GM18519 (cell line): ENCODE results near the gene C22orf15.
"Not testable (repeated sequence)": the region's sequence is repeated elsewhere in the genome, so short reads cannot be mapped to it uniquely, and the experiment has no call there.

Source experiments
- ATAC-seq: cut with Tn5 transposase; IDR thresholded peaks from one replicate; pipeline ENCODE4 v1.9.1; 2021; ENCODE audit warnings: mild to moderate bottlenecking, moderate library complexity; ENCODE audit not compliant: unreplicated experiment, low FRiP score

Gene C22orf15, protein sequence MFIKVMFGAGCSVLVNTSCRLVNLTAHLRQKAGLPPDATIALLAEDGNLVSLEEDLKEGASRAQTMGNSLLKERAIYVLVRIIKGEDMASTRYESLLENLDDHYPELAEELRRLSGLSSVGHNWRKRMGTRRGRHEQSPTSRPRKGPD

DNA sequence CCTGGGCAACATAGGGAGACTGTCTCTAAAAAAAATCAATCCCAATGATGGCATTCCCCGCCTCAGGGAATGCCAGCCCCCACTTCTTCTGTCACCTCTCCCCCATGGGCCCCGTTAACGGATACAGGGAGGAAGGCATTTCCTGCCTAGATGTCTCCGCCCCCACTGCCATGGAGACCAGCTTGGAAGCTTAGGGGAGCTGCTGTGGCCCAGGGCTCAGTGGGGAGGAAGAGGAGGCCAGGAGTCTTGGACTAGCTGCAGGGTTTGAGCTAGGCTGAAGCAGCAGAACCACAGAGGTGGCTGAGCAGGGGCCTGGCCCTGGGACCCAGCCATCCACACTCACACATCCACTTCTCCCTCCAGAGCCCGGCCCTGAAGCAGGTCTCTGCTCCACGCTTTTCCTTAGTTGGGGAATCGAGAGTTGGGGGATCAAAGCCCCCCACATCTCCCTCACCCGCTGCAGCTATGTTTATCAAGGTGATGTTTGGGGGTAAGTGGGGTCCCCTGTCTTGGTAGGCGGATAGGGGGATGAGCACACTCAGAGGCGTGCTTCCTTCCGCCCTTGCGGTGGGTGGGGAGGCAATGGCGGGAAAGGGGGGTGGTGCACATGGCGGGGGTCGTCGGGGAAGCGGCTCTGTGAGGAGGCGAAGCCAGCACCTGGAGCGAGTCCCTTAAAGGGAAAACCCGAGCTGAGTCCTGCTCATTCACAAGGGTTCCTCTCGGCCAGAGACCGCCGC lies at the start of gene C22orf15:
Gene C22orf15 (plus strand): TSS at position 149 of the 737 bp plus-strand sequence. CDS start 317 bp downstream, at position 466.
- ATAC-seq: no peak

DNA sequence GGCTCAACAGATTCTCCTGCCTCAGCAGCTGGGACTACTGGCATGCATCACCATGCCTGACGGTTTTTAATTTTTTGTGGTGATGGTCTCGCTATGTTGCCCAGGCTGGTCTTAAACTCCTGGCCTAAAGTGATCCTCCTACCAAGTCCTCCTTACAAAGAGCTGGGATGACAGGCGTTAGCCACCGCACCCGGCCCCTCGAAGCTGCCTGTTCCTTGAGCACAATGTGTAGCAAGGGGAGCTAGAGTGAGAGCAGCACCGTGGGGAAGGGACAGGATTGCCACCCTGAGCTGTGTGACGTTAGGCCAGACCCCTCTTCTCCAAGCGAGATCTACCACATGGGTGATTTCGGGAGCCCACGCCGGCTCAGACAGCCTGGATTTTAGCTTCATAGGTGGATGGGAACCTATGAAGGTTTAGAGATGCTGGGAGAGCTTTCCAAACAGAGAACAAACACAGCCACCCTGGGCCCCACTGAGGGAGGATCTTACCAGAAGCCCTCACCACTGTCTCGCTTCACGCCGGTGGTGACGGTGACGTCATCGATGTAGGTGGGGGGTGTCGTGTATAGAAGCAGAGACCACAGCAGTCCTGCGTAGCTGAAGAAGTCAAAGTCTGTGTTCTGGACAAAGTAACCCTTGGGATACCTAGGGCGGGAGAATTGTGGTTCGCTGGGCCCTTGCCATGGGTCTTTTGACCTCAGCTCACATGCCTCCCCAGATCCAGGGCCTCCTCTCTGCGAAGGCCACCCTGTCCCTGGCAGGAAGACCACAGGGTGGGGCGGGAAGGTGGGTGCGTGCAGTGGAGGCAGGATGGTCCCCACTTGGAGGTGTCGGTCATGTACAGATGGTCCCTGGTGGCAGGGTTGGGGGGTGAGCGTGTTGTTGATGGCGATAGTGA lies 48.8 kb upstream of the C22orf15 start:
- no peak for ATAC-seq

DNA sequence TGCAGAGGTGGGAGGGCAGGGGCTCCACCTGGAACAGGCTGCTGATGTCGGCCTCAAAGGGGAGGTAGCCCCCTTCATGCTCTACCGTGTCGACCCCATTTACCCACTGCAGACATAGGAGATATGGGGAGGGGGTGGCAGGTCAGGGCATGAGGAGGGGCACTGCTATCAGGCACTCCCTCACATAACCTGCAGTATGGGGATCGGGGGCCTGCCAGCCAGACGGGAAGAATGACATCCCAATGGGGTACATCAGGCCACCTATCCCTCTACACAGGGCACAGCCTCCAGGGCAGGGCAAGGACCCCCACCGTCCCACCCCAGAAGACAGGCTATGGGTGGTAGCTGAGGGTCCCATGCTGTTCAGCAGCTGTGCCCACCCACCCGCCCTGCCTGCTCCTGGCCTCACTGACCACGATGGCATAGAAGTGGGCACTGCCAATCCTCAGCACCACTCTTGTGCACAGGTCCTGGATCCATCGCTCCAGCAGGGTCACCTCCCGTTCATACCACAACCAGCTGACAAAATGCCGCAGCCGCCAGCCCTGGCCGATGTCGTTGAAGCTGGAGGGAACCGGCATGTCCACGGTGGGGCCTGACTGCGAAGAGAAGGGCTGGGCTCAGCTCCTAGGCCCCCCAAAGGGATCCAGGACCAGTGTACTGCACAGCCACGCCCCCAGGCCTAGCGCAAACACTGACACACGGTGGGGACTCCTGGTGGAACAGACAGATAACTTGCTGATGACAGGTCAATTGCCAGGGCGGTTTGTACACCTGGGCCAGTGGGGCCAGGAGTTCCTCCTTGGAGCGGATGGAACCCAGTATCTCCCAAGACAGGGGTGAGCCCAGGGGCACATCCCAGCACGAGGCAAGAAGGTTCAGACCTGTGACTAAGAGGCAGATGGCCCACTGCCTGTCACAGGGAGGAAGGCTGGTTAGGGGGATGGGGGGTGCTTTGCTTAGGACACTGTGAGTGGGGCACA lies 47.9 kb upstream of the C22orf15 start:
- ATAC-seq: no peak

DNA sequence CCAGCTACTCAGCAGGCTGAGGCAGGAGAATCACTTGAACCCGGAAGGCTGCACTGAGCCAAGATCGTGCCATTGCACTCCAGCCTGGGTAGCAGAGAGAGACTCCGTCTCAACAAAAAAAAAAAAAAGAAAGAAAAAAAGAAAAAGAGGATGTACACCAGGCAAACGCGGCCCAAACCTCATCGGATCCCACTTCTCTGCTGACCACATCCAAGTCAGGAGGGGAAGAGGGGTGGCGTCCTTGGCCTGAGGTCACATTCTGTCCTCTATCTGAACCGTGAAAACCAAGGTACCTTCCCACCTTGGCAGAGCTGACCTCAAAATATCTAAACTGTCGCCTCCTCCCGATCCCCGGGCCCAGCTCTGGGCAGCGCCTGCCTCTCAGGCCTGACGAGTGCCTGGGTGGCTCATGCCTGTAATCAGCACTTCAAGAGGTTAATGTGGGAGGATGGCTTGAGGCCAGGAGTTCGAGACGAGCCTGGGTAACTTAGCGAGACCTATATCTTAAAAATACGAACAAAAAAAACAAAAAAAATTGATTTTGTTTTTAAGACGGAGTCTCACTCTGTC lies 46.9 kb upstream of the C22orf15 start:
- ATAC-seq: no peak

DNA sequence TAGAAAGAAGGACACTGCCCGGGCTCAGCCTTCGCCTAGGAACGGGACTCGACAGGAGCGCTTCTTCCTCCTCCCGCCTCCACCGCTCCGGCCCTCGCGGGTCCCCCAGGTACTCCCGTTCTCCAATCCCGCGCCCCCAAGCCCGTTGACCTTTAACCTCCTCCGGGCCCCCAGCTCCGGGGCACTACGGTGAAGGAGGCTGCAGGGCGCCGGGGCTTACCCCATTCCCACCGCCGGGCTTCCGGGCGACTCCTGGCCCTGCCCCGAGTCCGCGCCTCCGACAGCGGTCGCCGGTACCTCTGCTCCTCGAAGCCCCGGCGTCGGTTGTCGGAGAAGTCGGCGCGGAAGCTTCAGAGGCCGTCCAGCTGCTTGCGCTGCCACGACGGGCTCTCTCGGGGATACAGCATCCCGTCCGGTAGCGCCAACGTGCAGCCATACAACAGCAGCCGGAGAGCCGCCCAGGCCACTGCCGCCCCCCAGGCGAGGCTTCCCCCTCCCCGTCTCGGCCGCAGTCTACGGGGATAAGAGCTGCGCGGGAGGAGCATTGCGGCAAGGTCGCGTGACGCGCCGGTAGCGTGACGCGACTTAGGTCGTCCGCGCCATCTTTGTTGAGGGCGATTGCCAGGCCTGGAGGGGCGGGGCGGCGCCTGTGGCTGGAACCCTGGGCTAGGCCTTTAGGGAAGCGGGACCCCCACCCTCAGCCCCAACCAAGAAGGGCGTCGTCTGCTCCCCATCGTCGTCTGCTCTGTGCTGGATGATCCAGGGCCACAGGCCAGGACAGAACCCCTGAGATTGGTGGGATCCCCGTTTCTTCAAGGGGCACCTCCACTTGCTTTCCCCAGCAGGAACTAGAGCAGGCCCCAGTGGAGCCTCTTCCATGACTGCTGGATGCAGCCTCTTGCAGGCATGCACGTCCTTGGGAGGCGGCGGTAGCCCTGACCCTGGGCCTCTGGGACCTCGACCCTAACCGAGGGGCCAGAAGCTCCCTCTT lies 45.7 kb upstream of the C22orf15 start:
- peak; percentile 59 for ATAC-seq

DNA sequence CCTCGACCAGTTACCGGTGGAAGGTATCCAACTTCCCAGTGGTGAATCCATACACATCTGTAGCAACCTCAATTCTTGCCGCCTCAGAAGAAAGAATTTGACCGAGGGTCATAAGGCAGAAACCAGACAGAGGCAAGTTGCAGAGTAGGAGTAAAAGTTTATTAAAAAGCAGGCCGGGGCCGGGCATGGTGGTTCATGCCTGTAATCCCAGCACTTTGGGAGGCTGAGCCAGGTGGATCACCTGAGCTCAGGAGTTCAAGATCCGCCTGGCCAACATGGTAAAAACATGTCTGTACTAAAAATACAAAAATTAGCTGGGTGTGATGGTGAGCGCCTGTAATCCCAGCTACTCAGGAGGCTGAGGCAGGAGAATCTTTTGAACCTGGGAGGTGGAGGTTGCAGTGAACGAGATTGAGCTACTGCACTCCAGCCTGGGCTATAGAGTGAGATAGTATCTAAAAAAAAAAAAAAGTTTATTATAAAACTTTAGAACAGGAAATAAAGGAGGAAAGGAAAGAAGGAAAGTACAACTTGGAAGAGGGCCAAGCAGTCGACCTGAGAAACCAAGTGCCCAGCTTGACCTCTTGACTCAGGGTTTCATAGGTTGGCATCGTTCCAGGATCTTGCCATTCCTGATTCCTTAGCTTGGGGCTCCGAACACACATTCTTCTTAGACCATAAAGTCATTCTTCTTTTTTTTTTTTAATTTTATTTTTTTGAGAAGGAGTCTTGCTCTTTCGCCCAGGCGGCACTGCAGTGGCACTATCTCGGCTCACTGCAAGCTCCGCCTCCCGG lies 44.2 kb upstream of the C22orf15 start:
- ATAC-seq: no peak

DNA sequence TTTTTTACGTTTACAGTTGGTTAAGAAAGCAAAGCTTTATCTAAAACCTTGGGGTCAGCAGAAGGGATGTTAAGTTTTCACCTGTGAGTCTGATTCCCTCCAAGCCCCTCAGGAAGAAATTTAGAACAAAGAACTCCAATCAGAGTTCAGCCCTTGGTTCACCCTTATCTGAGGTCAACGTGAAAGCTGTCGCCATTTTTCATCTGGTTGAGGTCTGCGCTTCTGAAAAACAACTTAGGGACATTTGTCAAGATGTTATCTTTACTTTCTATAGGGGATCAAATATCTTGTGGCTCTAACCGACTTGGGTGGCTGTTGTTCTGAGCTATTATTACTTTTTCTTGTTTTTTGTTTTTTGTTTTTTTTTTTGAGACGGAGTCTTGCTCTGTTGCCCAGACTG lies 41.9 kb upstream of the C22orf15 start:
- no peak for ATAC-seq

DNA sequence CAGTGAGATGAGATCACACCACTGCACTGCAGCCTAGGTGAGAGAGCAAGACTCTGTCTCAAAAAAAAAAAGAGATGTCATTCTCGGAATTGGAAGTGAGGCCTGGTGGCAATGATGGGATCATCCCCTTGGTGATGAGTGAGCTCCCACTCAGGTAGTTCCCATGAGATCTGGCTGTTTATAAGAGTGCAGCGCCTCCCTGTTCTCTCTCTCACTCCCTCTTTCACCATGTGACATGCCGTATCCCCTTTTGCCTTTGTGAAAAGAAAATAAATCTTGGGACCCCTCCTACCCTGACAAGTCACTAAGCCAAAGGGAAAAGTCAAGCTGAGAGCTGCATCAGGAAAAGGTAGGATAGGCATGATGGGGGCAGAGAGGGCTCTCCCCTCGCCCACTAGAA lies 40.6 kb upstream of the C22orf15 start:
- no peak for ATAC-seq

DNA sequence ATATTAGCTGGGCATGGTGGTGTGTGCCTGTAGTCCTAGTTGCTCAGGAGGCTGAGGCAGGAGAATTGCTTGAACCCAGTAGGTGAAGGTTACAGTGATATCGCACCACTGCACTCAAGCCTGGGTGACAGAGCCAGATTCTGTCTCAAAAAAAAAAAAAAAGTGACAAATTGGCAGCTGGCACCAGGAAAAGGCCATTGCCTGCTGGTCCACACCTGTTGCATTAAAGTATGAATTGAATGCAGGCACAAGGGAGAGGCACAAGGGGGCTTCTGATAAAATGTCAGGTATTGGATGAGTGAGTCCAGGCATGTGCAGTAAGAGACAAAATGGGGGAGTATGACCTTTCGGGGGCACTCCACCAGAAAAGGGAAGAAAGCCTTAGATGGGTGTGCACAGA lies 40.1 kb upstream of the C22orf15 start:
- no peak for ATAC-seq

DNA sequence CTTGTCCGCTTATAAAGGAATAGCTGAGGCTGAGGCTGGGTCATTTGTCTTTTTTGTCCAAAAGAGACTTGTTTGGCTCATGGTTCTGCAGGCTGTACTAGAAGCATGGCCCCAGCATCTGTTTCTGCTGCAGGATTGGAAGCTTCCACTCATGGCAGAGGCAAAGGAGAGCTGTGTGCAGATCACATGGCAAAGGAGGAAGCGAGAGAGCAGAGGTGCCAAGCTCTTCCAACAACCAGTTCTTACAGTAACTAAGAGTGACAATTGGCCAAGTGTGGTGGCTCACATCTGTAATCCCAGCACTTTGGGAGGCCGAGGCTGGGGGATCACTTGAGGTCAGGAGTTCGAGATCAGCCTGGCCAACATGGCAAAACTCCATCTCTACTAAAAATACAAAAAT lies 34.7 kb upstream of the C22orf15 start:
- ATAC-seq: not testable (repeated sequence)

DNA sequence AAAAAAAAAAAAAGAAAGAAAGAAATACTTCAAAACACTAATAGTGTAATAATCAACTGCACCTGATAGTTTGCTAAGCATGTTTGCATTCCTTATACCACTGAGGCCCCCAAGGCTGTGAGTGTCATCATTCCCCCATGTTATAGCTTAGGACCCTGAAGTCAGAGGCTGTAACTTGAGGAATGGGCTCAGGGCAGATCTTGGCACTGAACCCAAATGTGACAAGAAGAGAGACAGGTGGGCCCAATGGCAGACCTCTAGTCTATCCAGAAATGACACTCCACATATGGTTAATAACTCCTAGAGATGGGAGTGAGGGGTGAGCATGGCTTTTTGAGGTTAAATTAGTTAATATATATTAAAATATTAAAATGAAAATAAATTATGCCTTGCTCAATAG lies 25.1 kb upstream of the C22orf15 start:
- no peak for ATAC-seq

DNA sequence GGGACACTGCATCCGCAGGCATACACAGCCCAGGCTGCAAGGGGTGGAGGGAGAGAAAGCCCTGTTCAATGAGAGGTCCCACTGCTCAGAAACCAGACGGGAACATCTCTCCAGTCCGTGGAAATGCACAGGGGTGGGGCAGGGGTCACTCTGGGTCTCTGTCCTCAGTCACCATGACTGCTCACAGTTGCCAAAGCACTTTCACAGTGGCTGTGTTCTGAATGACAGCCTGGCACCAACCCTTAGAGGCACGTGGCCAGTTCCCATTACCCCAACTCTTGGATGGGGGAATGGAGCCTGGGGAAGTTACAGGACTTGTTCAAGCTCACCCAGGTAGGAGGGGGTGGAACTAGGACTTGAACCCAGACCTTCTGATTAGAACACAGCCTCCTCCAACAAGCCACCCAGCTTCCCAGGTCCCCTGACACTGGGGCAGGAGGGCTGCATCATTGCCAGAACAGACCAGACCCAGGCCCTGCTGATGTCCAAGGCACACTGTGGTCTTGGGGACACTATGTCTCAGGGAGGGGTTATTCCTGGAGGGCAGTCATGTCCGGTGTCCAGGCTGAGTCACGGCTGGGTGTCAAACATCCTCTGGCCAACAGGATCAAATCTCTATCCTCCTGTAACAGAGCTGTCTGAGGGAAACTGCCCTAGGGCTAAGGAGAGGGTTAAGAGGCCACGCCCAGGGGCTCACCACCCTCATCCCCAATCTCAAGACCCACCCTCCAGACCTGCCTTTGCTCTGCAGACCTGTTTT lies 20.1 kb upstream of the C22orf15 start:
- no peak for ATAC-seq

DNA sequence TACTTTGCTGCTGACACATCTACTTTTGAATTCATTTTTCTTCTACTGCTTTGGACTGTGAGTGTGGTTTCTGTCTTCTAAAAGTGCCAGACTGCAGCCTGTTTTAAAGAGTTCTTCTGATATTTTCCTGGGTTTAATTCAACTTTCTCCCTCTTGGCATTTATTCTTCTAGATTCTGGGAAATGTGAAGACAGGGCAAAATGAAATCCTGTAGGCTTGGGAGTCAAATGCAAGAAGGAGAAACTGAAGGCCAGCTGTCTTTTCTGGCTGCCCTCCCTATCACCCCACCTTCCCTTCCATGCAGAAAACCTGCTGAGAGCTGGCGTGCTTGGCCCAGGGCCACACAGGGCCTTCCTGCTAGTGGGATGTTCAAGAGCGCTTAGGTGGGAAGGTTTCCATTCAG lies 19.5 kb upstream of the C22orf15 start:
- ATAC-seq: no peak

DNA sequence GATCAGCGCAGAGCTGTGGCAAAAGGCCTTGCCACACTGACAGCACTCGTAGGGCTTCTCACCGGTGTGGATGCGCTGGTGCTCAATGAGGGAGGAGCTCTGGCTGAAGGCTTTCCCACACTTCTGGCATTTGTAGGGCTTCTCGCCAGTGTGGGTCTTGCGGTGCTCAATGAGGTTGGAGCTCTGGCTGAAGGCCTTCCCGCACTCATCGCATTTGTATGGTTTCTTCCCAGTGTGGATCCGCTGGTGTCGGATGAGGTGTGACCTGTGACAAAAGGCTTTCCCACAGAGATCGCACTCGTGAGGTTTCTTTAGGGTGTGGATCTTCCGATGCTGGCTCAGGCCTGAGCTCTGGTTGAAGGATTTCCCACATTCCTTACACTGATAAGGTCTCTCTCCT lies 18.8 kb upstream of the C22orf15 start:
- ATAC-seq: no peak

DNA sequence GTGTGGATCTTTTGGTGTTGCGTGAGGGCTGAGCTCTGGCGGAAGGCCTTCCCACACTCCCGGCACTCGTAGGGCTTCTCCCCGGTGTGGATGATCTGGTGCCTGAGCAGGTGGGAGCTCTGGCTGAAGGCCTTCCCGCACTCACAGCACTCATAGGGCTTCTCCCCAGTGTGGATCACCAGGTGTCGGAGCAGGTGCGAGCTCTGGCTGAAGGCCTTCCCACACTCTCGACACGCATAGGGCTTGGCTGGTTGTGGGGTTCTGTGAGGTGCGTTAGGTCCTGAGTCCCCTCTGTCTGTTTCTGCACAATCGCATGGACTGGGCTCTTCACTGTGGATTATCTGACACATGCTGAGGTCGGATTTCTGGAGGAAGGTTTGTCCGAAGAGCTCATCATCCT lies 18.3 kb upstream of the C22orf15 start:
- no peak for ATAC-seq

DNA sequence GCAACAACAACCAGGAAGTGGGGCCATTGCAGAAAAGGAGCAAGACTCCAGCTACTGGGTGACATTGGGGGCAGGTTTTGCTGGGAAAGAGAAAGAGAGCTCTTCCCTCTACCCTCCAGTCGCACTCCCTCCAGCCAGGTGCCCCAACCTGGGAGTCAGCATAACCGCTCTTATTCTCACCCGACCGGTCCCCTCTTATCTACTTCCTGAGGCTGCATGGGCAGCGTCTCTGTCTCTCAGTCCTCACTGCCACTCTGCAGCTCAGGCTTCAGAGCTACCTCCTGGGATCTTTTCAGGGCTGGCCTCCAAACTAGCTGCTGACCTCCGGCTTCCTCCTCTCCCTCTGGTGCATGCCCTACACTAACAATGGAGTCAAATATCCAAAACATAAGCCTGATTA lies 17.0 kb upstream of the C22orf15 start:
- ATAC-seq: no peak

DNA sequence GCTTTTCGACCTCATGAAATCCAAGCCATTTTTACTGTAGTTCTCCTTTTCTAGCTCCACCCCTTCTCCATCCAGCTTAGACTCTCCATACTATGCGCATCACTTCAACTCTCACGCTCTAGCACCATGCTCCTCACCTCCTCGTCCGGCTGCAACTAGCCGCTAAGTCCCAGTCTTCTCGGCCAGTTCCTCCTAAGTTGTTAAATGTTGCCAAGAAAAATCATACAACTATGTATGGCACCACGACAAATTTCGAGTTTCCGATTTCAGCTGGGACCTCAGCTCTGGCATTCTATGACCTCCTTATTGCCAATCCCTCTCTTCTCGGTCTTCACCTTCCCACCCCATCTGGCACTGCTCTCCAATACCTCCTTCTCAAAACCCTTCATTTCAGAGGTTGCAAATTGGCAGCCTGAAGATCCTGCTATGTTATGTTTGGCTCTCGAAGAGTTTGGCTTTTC lies 12.9 kb upstream of the C22orf15 start:
- no peak for ATAC-seq
